ENCODE results near the gene IQSEC1. TPM values are rescaled to one million over a fixed set of nuclear protein-coding genes. Genes with fewer than 3 reads are reported as not detected.

IQSEC1 gene
- total and polyA plus RNA-seq, 2 of the 8 experiments (the other 6 are each of a cell fraction or from before 2014, with no cell fraction given) = 6.8 to 28.8 TPM

- TF ChIP-seq CHD7 (IDR thresholded peaks at IDR 0.05; ENCODE audit: insufficient replicate concordance, low read length) (no peak), SIRT6 (IDR thresholded peaks at IDR 0.05; ENCODE audit: low read length) (no peak), GTF2F1 (IDR thresholded peaks at IDR 0.05; ENCODE audit: borderline replicate concordance, low read depth, low read length) (no peak), MAX (IDR thresholded peaks at IDR 0.05) (no peak), CBX5 (IDR thresholded peaks at IDR 0.05; ENCODE audit: low read depth, low read length) (no peak)
Observed at GRCh38 chr3:13046569-13047274, 26.5 kb downstream of the IQSEC1 start (continued).
